ENCODE measurements around the gene HEBP1.

HEBP1 gene

GRCh38 chr12:12990700-12991468 is 9.2 kb downstream of the HEBP1 start:
- Histone ChIP-seq H3K4me1 (ENCODE audit: control insufficient read depth, insufficient read depth, low read depth, low read length) (peaks cover 7% of the 10 kb centered on the region), H3K14ac (ENCODE audit: low read length in 2 of 2) (no peak overlapping the region), H3K27me3 (ENCODE audit: control insufficient read depth in 1 of 2, insufficient read depth in 1 of 2, low read length in 2 of 2) (no peaks in the 10 kb centered on the region), H4K91ac (ENCODE audit: low read length) (no peak overlapping the region), H3K79me1 (replicated peaks; ENCODE audit: low read length, poor library complexity, severe bottlenecking) (peaks cover 19% of the 10 kb centered on the region), H2BK15ac (ENCODE audit: low read depth, poor library complexity, severe bottlenecking) (no peak overlapping the region), H2BK5ac (ENCODE audit: low read depth, low read length, poor library complexity, severe bottlenecking) (no peak overlapping the region), H3K9ac (ENCODE audit: low read length) (peak overlapping the region; percentile 88), H3K18ac (ENCODE audit: low read depth in 1 of 2, low read length in 2 of 2) (peak overlapping the region in 1 of 2 experiments; percentile 29), H2AK5ac (ENCODE audit: low read length, severe bottlenecking) (no peak overlapping the region), H2BK120ac (ENCODE audit: low read depth, low read length) (no peak overlapping the region), H3K4ac (ENCODE audit: low read depth in 1 of 2, low read length in 2 of 2) (peak overlapping the region in 1 of 2 experiments; percentile 12), H4K8ac (ENCODE audit: low read length) (peak overlapping the region; percentile 66), H2BK12ac (ENCODE audit: low read length in 2 of 2) (peak overlapping the region in 1 of 2 experiments; percentile 61), H2AFZ (ENCODE audit: low read depth, low read length) (no peak overlapping the region), H3K4me2 (ENCODE audit: low read length, poor library complexity, severe bottlenecking) (no peak overlapping the region), H3K27ac (ENCODE audit: low read length, poor library complexity, severe bottlenecking) (peak overlapping the region; percentile 35), H3K4me3 (ENCODE audit: insufficient read depth in 1 of 2, low read depth in 1 of 2, low read length in 2 of 2) (no peak overlapping the region), H3K23ac (ENCODE audit: low read length in 2 of 2) (no peak overlapping the region), H3K9me3 (ENCODE audit: control insufficient read depth, low read length) (no peaks in the 10 kb centered on the region), H3K36me3 (ENCODE audit: control insufficient read depth in 1 of 2, insufficient read depth in 2 of 2, low read depth in 1 of 2, low read length in 2 of 2) (peaks cover 17 to 46% of the 10 kb centered on the region in 2 experiments)
- 71% methylated on average over 6 of the region's 7 CpGs for WGBS
- DNase-seq = peak; percentile 17

GRCh38 chr12:12987421-12987820 is 12.6 kb downstream of the HEBP1 start:
- H2BK5ac ChIP-seq (ENCODE audit: low read depth, low read length, poor library complexity, severe bottlenecking) = no peak overlapping the region
- H4K8ac ChIP-seq (ENCODE audit: low read length) = no peak overlapping the region
- no peaks in the 10 kb centered on the region for H3K9me3 ChIP-seq (ENCODE audit: control insufficient read depth, low read length)
- no peak overlapping the region for H3K4me3 ChIP-seq (ENCODE audit: insufficient read depth in 1 of 2, low read depth in 1 of 2, low read length in 2 of 2)
- no peak overlapping the region for H2BK120ac ChIP-seq (ENCODE audit: low read depth, low read length)
- H4K91ac ChIP-seq (ENCODE audit: low read length) = no peak overlapping the region
- no peak overlapping the region for H2BK12ac ChIP-seq (ENCODE audit: low read length in 2 of 2)
- no peaks in the 10 kb centered on the region for H3K27me3 ChIP-seq (ENCODE audit: control insufficient read depth in 1 of 2, insufficient read depth in 1 of 2, low read length in 2 of 2)
- no peak overlapping the region for H3K14ac ChIP-seq (ENCODE audit: low read length in 2 of 2)
- no peak for DNase-seq
- no peak overlapping the region for H2AFZ ChIP-seq (ENCODE audit: low read depth, low read length)
- no peak overlapping the region for H3K4me2 ChIP-seq (ENCODE audit: low read length, poor library complexity, severe bottlenecking)
- H3K4ac ChIP-seq (ENCODE audit: low read depth in 1 of 2, low read length in 2 of 2) = no peak overlapping the region
- H3K18ac ChIP-seq (ENCODE audit: low read depth in 1 of 2, low read length in 2 of 2) = no peak overlapping the region
- H3K36me3 ChIP-seq (ENCODE audit: control insufficient read depth in 1 of 2, insufficient read depth in 2 of 2, low read depth in 1 of 2, low read length in 2 of 2) = peaks cover 19 to 67% of the 10 kb centered on the region in 2 experiments
- H3K27ac ChIP-seq (ENCODE audit: low read length, poor library complexity, severe bottlenecking) = no peak overlapping the region
- H3K79me1 ChIP-seq (replicated peaks; ENCODE audit: low read length, poor library complexity, severe bottlenecking) = peaks cover 11% of the 10 kb centered on the region
- no peak overlapping the region for H3K23ac ChIP-seq (ENCODE audit: low read length in 2 of 2)
- peaks cover 7% of the 10 kb centered on the region for H3K4me1 ChIP-seq (ENCODE audit: control insufficient read depth, insufficient read depth, low read depth, low read length)
- H3K9ac ChIP-seq (ENCODE audit: low read length) = no peak overlapping the region
- no peak overlapping the region for H2AK5ac ChIP-seq (ENCODE audit: low read length, severe bottlenecking)
- WGBS = 71% methylated on average over 4 of the region's 5 CpGs
- no peak overlapping the region for H2BK15ac ChIP-seq (ENCODE audit: low read depth, poor library complexity, severe bottlenecking)

- no peak overlapping the region for H3K4ac ChIP-seq (ENCODE audit: low read depth in 1 of 2, low read length in 2 of 2)
- H4K8ac ChIP-seq (ENCODE audit: low read length) = no peak overlapping the region
- H3K79me1 ChIP-seq (replicated peaks; ENCODE audit: low read length, poor library complexity, severe bottlenecking) = peaks cover 16% of the 10 kb centered on the region
- no peak overlapping the region for H3K9ac ChIP-seq (ENCODE audit: low read length)
- H3K14ac ChIP-seq (ENCODE audit: low read length in 2 of 2) = no peak overlapping the region
- H4K91ac ChIP-seq (ENCODE audit: low read length) = no peak overlapping the region
- H3K4me3 ChIP-seq (ENCODE audit: insufficient read depth in 1 of 2, low read depth in 1 of 2, low read length in 2 of 2) = no peak overlapping the region
- H3K18ac ChIP-seq (ENCODE audit: low read depth in 1 of 2, low read length in 2 of 2) = no peak overlapping the region
- no peak overlapping the region for H2BK12ac ChIP-seq (ENCODE audit: low read length in 2 of 2)
- no peak overlapping the region for H2AK5ac ChIP-seq (ENCODE audit: low read length, severe bottlenecking)
- no peak overlapping the region for H2BK5ac ChIP-seq (ENCODE audit: low read depth, low read length, poor library complexity, severe bottlenecking)
- DNase-seq = no peak
- no peaks in the 10 kb centered on the region for H3K27me3 ChIP-seq (ENCODE audit: control insufficient read depth in 1 of 2, insufficient read depth in 1 of 2, low read length in 2 of 2)
- no peaks in the 10 kb centered on the region for H3K9me3 ChIP-seq (ENCODE audit: control insufficient read depth, low read length)
- no peak overlapping the region for H3K23ac ChIP-seq (ENCODE audit: low read length in 2 of 2)
- no peak overlapping the region for H2BK120ac ChIP-seq (ENCODE audit: low read depth, low read length)
- no peak overlapping the region for H2BK15ac ChIP-seq (ENCODE audit: low read depth, poor library complexity, severe bottlenecking)
- H3K27ac ChIP-seq (ENCODE audit: low read length, poor library complexity, severe bottlenecking) = no peak overlapping the region
- whole genome bisulfite sequencing = 93% methylated on average over 10 of the region's 10 CpGs
- H3K4me2 ChIP-seq (ENCODE audit: low read length, poor library complexity, severe bottlenecking) = no peak overlapping the region
- peaks cover 3% of the 10 kb centered on the region for H3K4me1 ChIP-seq (ENCODE audit: control insufficient read depth, insufficient read depth, low read depth, low read length)
- H2AFZ ChIP-seq (ENCODE audit: low read depth, low read length) = no peak overlapping the region
- peaks cover 20 to 73% of the 10 kb centered on the region in 2 experiments for H3K36me3 ChIP-seq (ENCODE audit: control insufficient read depth in 1 of 2, insufficient read depth in 2 of 2, low read depth in 1 of 2, low read length in 2 of 2)
Measured at GRCh38 chr12:12986775-12987331, 13.2 kb downstream of the HEBP1 start.

- no peak overlapping the region for H3K23ac ChIP-seq (ENCODE audit: low read length in 2 of 2)
- H3K4me3 ChIP-seq (ENCODE audit: insufficient read depth in 1 of 2, low read depth in 1 of 2, low read length in 2 of 2) = no peak overlapping the region
- no peak overlapping the region for H3K14ac ChIP-seq (ENCODE audit: low read length in 2 of 2)
- no peak overlapping the region for H2BK5ac ChIP-seq (ENCODE audit: low read depth, low read length, poor library complexity, severe bottlenecking)
- H3K4ac ChIP-seq (ENCODE audit: low read depth in 1 of 2, low read length in 2 of 2) = no peak overlapping the region
- no peaks in the 10 kb centered on the region for H3K9me3 ChIP-seq (ENCODE audit: control insufficient read depth, low read length)
- H2BK15ac ChIP-seq (ENCODE audit: low read depth, poor library complexity, severe bottlenecking) = no peak overlapping the region
- H3K9ac ChIP-seq (ENCODE audit: low read length) = no peak overlapping the region
- peak; percentile 55 for DNase-seq
- H3K4me2 ChIP-seq (ENCODE audit: low read length, poor library complexity, severe bottlenecking) = no peak overlapping the region
- H2AFZ ChIP-seq (ENCODE audit: low read depth, low read length) = no peak overlapping the region
- peaks cover 26 to 82% of the 10 kb centered on the region in 2 experiments for H3K36me3 ChIP-seq (ENCODE audit: control insufficient read depth in 1 of 2, insufficient read depth in 2 of 2, low read depth in 1 of 2, low read length in 2 of 2)
- H3K27ac ChIP-seq (ENCODE audit: low read length, poor library complexity, severe bottlenecking) = no peak overlapping the region
- H2BK12ac ChIP-seq (ENCODE audit: low read length in 2 of 2) = no peak overlapping the region
- no peak overlapping the region for H3K18ac ChIP-seq (ENCODE audit: low read depth in 1 of 2, low read length in 2 of 2)
- no peak overlapping the region for H2BK120ac ChIP-seq (ENCODE audit: low read depth, low read length)
- H4K8ac ChIP-seq (ENCODE audit: low read length) = no peak overlapping the region
- no peak overlapping the region for H2AK5ac ChIP-seq (ENCODE audit: low read length, severe bottlenecking)
- no peak overlapping the region for H4K91ac ChIP-seq (ENCODE audit: low read length)
- H3K4me1 ChIP-seq (ENCODE audit: control insufficient read depth, insufficient read depth, low read depth, low read length) = peaks cover 1% of the 10 kb centered on the region
- WGBS = 76% methylated on average over 4 of the region's 4 CpGs
- peaks cover 22% of the 10 kb centered on the region for H3K79me1 ChIP-seq (replicated peaks; ENCODE audit: low read length, poor library complexity, severe bottlenecking)
- no peaks in the 10 kb centered on the region for H3K27me3 ChIP-seq (ENCODE audit: control insufficient read depth in 1 of 2, insufficient read depth in 1 of 2, low read length in 2 of 2)
Measured at GRCh38 chr12:12985817-12986408, 14.2 kb downstream of the HEBP1 start.

Data from mesenchymal stem cell (in vitro differentiated cells and primary cell).